ENCODE results near the gene CASZ1.

The CASZ1 gene

DNA sequence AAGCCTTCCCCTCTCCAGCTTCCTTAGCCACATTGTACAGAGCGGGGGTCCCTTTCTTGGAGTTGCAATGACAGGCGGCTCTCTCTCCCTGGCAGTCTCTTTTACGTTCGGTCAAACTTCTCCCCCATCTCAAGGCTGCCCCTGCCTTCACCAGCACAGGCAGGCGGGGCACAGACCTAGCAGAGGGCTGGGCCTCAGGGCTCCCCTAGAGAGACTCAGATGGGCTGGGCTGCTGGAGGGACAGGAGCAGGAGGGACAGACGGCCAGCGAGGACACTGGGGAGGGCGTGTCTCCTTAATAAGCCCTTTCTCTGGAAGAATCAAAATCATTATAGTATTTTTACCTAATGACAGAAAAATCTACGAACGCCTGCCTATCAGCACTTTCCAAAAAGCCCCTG is 79.6 kb downstream of the CASZ1 start:
- H3K27me3 ChIP-seq (ENCODE audit: control insufficient read depth in 1 of 2, insufficient read depth in 2 of 2, low read length in 2 of 2): no peaks in the 10 kb centered on the region
- H3K36me3 ChIP-seq (ENCODE audit: insufficient read depth, low read length): no peaks in the 10 kb centered on the region
- H3K4me3 ChIP-seq (ENCODE audit: low read depth in 1 of 2, low read length in 2 of 2): no peak overlapping the region
- H3K9ac ChIP-seq (ENCODE audit: low read length): no peak overlapping the region
- no peak overlapping the region for H3K27ac ChIP-seq (ENCODE audit: low read depth, low read length)
- peaks cover 20% of the 10 kb centered on the region for H3K4me1 ChIP-seq (ENCODE audit: insufficient read depth, low read length)
- H3K9me3 ChIP-seq (ENCODE audit: low read length): no peaks in the 10 kb centered on the region

DNA sequence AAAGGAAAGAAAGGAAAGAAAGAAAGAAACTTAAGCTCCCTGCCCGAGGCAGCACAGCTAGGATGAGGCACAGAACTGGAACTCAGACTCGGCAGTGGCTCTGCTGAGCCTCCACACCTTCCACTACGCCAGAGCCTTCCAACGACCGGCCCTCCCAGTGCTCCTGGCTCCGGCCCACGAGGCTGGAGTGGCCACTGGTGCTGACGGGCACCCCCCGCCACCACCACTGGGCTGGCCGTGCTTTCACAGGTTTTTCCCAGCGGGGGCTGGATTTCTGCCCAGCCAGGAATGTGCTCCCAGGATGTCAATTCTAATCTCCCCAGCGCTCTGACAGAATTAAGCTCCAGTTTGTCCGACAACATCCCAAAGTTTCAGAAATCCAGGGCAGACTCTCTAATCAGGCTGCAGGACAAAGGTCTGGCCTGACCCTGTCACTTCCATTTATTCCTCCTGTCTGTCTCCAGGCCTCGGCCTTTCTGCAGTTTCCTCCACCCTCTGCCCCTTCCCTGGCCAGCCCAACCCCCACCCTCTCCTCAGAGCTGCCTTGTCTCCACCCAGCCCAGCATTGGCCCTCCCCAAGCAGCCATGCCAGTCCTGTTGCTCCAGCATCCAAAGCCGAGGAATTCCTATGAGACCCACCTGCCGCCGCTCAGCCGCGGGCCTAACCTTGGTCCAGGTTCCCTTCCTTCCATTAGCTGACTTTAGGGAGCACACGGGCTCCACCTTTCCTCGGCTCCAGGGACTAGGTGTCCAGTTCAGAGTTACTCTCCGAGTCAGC is 81.9 kb downstream of the CASZ1 start:
- no peaks in the 10 kb centered on the region for H3K36me3 ChIP-seq (ENCODE audit: insufficient read depth, low read length)
- no peaks in the 10 kb centered on the region for H3K9me3 ChIP-seq (ENCODE audit: low read length)
- no peak overlapping the region for H3K9ac ChIP-seq (ENCODE audit: low read length)
- H3K4me1 ChIP-seq (ENCODE audit: insufficient read depth, low read length): peaks cover 29% of the 10 kb centered on the region
- H3K4me3 ChIP-seq (ENCODE audit: low read depth in 1 of 2, low read length in 2 of 2): no peak overlapping the region
- H3K27ac ChIP-seq (ENCODE audit: low read depth, low read length): peak overlapping the region; percentile 29
- H3K27me3 ChIP-seq (ENCODE audit: control insufficient read depth in 1 of 2, insufficient read depth in 2 of 2, low read length in 2 of 2): no peaks in the 10 kb centered on the region

DNA sequence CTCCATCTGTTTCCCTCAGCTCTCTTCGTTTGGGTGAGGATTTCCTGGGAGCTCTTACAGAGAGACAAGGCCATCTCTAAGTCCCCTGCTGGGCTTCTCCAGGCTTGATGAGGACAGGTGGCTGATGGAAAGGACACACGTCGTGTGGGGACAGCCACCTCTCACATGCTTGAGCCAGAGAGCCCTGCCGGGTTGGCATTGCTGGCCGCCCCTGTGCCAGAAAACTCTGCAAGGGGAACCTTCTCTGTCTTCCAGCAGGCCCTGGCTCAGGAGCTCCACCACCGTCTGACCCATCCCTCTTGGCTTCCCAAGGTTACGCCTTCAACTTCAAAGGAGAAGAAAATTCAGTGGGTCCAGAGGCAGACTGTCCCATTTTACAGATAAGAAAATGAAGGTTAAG is 82.8 kb downstream of the CASZ1 start:
- Histone ChIP-seq H3K9ac (ENCODE audit: low read length) (no peak overlapping the region), H3K4me1 (ENCODE audit: insufficient read depth, low read length) (peaks cover 35% of the 10 kb centered on the region), H3K36me3 (ENCODE audit: insufficient read depth, low read length) (no peaks in the 10 kb centered on the region), H3K9me3 (ENCODE audit: low read length) (no peaks in the 10 kb centered on the region), H3K4me3 (ENCODE audit: low read depth in 1 of 2, low read length in 2 of 2) (no peak overlapping the region), H3K27ac (ENCODE audit: low read depth, low read length) (peak overlapping the region; percentile 29), H3K27me3 (ENCODE audit: control insufficient read depth in 1 of 2, insufficient read depth in 2 of 2, low read length in 2 of 2) (no peaks in the 10 kb centered on the region)

DNA sequence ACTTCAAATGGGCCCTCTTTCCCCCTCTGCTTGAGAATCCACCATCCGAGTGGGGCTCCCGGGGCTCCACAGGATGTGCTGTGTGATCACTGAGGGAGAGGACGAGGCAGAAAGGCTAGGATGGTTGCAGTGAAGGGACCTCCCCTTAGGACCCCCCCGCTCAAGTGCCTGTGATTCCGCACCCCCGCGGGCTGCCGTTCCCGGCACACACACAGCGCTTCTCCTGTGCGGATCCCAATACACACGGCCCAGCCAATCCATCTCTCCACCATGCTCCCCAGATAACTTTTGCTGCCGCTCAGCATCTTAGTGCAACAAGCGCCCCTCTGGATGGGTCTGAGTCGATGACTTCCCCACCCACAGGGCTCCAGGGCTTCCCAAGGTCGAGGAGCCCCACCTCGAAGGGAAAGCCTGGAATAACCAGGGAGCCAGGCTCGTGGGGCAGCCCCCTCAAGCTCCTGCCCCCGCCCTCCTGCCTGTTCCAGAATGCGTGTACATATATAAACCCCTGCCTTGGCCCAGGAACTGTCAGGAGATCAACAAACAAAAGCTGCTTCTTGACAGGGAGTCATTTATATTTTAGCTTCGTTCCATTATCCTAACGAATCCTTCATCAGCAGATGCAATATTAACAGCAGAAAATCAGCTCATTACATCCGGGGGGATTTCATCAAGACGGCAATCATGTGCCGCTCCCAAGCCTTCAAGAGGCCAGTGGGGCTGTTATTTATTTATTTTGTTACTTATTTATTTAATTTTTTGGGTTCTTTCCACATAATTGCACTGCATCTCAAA is 83.7 kb downstream of the CASZ1 start:
- Histone ChIP-seq H3K4me3 (ENCODE audit: low read depth in 1 of 2, low read length in 2 of 2) (no peak overlapping the region), H3K27me3 (ENCODE audit: control insufficient read depth in 1 of 2, insufficient read depth in 2 of 2, low read length in 2 of 2) (no peaks in the 10 kb centered on the region), H3K9ac (ENCODE audit: low read length) (no peak overlapping the region), H3K9me3 (ENCODE audit: low read length) (no peaks in the 10 kb centered on the region), H3K27ac (ENCODE audit: low read depth, low read length) (no peak overlapping the region), H3K4me1 (ENCODE audit: insufficient read depth, low read length) (peaks cover 35% of the 10 kb centered on the region), H3K36me3 (ENCODE audit: insufficient read depth, low read length) (no peaks in the 10 kb centered on the region)

DNA sequence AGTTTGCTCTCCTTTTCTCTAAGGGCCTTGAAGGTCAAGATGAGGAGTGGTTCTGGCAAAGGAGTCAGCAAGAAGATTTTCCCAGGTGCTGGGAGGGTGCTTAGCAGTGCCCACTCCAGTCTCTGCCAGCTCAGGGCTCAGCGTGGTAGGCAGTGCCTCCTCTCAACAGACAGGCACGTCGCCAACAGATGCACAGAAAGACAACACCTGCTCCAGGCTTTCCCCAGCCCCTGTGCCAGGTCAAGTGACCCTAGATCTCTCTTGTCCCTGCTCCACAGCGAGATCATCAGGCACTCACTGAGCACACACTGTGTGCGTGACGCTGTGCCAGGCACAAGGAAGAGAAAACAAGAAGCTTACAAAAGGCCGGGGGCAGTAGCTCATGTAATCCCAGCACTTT is 86.0 kb downstream of the CASZ1 start:
- no peaks in the 10 kb centered on the region for H3K9me3 ChIP-seq (ENCODE audit: low read length)
- H3K4me3 ChIP-seq (ENCODE audit: low read depth in 1 of 2, low read length in 2 of 2): no peak overlapping the region
- no peaks in the 10 kb centered on the region for H3K27me3 ChIP-seq (ENCODE audit: control insufficient read depth in 1 of 2, insufficient read depth in 2 of 2, low read length in 2 of 2)
- H3K9ac ChIP-seq (ENCODE audit: low read length): no peak overlapping the region
- no peaks in the 10 kb centered on the region for H3K36me3 ChIP-seq (ENCODE audit: insufficient read depth, low read length)
- H3K4me1 ChIP-seq (ENCODE audit: insufficient read depth, low read length): peaks cover 35% of the 10 kb centered on the region
- no peak overlapping the region for H3K27ac ChIP-seq (ENCODE audit: low read depth, low read length)

DNA sequence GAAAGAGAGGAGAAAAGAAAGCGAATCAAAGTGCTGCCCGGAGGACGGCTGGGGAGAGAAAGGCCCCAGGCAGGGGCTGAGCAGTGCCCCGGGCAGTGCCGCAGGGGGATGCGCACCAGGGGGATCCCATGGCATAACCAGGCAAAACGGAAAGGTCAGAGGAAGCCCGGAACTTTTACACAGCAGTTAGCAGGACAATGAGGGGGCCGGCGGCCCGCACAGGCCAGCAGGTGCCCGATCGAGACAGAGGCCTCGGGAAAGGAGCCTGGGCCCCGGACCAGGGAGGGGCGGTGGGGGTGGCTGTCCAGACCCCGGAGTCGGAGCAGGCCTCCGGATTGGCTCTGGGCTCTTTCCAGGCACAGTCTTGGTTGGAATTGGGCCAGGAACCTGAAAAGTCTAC is 86.8 kb downstream of the CASZ1 start:
- no peaks in the 10 kb centered on the region for H3K9me3 ChIP-seq (ENCODE audit: low read length)
- H3K36me3 ChIP-seq (ENCODE audit: insufficient read depth, low read length): no peaks in the 10 kb centered on the region
- no peak overlapping the region for H3K4me3 ChIP-seq (ENCODE audit: low read depth in 1 of 2, low read length in 2 of 2)
- peaks cover 41% of the 10 kb centered on the region for H3K4me1 ChIP-seq (ENCODE audit: insufficient read depth, low read length)
- H3K27ac ChIP-seq (ENCODE audit: low read depth, low read length): peak overlapping the region; percentile 7
- H3K9ac ChIP-seq (ENCODE audit: low read length): no peak overlapping the region
- no peaks in the 10 kb centered on the region for H3K27me3 ChIP-seq (ENCODE audit: control insufficient read depth in 1 of 2, insufficient read depth in 2 of 2, low read length in 2 of 2)

DNA sequence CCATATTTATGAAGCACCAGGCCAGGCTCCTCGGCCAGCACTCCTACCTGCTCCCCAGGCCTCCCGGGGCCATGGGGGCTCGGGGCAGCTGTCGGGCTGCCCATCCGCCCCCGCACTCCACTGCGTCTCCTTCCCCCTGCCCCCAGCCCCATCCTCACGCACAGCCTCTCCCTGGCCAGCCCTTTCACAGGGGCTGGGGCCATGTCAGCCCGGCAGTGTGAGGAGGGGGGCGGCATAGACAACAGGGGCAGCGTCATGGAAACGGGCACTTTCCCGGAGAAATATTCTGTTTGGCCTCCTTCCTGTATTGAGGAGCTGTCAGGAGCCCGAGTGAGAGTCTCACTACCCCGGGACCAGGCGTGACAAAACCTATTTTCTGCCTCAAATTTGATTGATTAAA is 87.3 kb downstream of the CASZ1 start:
- Histone ChIP-seq H3K27me3 (ENCODE audit: control insufficient read depth in 1 of 2, insufficient read depth in 2 of 2, low read length in 2 of 2) (no peaks in the 10 kb centered on the region), H3K4me1 (ENCODE audit: insufficient read depth, low read length) (peaks cover 41% of the 10 kb centered on the region), H3K27ac (ENCODE audit: low read depth, low read length) (no peak overlapping the region), H3K36me3 (ENCODE audit: insufficient read depth, low read length) (no peaks in the 10 kb centered on the region), H3K9ac (ENCODE audit: low read length) (no peak overlapping the region), H3K9me3 (ENCODE audit: low read length) (no peaks in the 10 kb centered on the region), H3K4me3 (ENCODE audit: low read depth in 1 of 2, low read length in 2 of 2) (no peak overlapping the region)

DNA sequence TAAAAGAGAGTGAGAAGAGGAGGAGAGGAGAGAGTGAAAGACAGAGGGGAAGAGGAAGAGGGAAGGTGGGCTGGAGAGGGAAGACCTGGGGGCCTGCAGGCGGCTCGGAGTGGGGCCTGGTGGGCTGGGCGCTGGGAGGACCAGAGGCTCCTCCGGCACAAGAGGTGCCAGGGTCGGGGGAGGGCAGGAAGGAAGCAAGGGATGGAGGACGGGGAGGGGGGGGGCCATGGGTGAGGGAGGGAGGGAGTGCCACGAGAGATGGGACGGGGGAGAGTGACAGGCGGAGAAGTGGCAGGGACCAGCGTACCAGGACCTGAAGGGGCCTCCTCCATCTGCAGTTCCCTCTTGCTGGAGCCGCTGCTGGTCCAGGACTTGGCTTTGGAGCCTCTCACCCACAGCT is 87.7 kb downstream of the CASZ1 start:
- H3K4me3 ChIP-seq (ENCODE audit: low read depth in 1 of 2, low read length in 2 of 2): no peak overlapping the region
- peaks cover 41% of the 10 kb centered on the region for H3K4me1 ChIP-seq (ENCODE audit: insufficient read depth, low read length)
- no peak overlapping the region for H3K9ac ChIP-seq (ENCODE audit: low read length)
- H3K9me3 ChIP-seq (ENCODE audit: low read length): no peaks in the 10 kb centered on the region
- H3K36me3 ChIP-seq (ENCODE audit: insufficient read depth, low read length): no peaks in the 10 kb centered on the region
- no peak overlapping the region for H3K27ac ChIP-seq (ENCODE audit: low read depth, low read length)
- H3K27me3 ChIP-seq (ENCODE audit: control insufficient read depth in 1 of 2, insufficient read depth in 2 of 2, low read length in 2 of 2): no peaks in the 10 kb centered on the region

DNA sequence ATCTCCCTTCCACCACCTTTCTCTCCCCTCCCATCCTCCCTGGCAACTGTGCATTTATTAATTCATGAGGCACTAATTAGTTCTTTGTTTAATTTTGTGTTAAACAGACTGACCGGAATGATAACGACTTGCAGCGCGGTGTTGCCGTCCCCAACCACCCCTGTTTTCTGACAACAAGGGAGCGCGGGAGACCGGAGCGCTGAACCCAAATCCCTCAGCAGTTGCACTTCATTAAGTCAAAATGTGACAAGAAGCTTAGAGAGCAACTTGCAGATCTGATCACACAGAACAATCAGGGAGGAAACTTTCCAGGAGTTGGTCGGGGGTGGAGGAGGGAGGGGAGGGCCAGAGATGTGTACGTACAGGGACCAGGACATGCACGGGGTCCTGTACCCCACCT is 89.2 kb downstream of the CASZ1 start:
- Histone ChIP-seq H3K4me3 (ENCODE audit: low read depth in 1 of 2, low read length in 2 of 2) (no peak overlapping the region), H3K36me3 (ENCODE audit: insufficient read depth, low read length) (no peaks in the 10 kb centered on the region), H3K27ac (ENCODE audit: low read depth, low read length) (no peak overlapping the region), H3K4me1 (ENCODE audit: insufficient read depth, low read length) (peaks cover 30% of the 10 kb centered on the region), H3K27me3 (ENCODE audit: control insufficient read depth in 1 of 2, insufficient read depth in 2 of 2, low read length in 2 of 2) (no peaks in the 10 kb centered on the region), H3K9ac (ENCODE audit: low read length) (no peak overlapping the region), H3K9me3 (ENCODE audit: low read length) (no peaks in the 10 kb centered on the region)

DNA sequence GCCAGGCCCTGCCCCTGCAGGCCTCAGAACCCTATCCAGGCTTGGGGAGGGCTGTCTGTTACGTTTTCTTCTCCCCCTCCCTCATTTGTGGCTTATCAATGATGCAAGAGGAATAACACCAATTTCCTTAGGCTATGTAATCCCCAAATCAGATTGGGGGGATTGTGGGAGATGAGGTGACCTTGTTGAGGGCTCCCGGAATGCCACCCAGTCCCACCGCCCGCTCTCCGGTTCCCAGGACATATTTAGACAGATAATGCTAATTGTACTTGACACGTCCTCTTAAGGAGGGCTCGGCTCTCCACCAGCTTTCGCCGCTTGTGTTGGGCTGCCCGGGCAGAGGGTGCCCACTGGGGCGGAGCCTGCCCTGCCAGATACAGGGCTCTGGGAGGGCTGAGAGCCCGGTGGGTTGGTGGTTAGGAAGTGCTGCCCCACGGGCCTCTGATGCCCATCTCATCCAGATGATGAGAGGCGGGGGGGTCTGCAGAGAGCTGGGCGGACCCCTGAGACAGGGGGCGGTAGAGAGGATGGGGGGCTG is 90.0 kb downstream of the CASZ1 start:
- Histone ChIP-seq H3K4me3 (ENCODE audit: low read depth in 1 of 2, low read length in 2 of 2) (no peak overlapping the region), H3K9ac (ENCODE audit: low read length) (no peak overlapping the region), H3K9me3 (ENCODE audit: low read length) (no peaks in the 10 kb centered on the region), H3K27ac (ENCODE audit: low read depth, low read length) (no peak overlapping the region), H3K27me3 (ENCODE audit: control insufficient read depth in 1 of 2, insufficient read depth in 2 of 2, low read length in 2 of 2) (no peaks in the 10 kb centered on the region), H3K4me1 (ENCODE audit: insufficient read depth, low read length) (peaks cover 30% of the 10 kb centered on the region), H3K36me3 (ENCODE audit: insufficient read depth, low read length) (no peaks in the 10 kb centered on the region)

DNA sequence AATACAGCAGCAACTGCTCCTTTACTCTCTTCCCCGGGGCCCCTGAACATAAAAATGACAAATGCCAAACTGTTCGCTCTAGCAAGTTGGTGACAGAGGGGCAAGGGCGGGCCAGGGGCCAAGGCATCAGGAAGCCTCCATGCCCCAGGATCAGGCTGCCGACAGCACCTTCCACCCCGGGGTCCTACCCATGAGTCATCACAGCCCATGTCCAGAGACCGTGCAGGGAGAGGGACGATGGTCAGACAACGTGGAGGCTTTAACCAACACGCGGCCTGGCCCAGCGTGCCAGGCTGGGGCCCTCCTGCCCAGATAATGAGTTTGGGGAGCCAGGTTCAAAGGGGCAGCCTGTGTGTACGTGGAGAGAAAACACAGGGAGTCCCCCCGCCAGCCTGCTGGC is 90.5 kb downstream of the CASZ1 start:
- Histone ChIP-seq H3K36me3 (ENCODE audit: insufficient read depth, low read length) (no peaks in the 10 kb centered on the region), H3K4me1 (ENCODE audit: insufficient read depth, low read length) (peaks cover 30% of the 10 kb centered on the region), H3K9ac (ENCODE audit: low read length) (no peak overlapping the region), H3K9me3 (ENCODE audit: low read length) (no peaks in the 10 kb centered on the region), H3K4me3 (ENCODE audit: low read depth in 1 of 2, low read length in 2 of 2) (no peak overlapping the region), H3K27ac (ENCODE audit: low read depth, low read length) (no peak overlapping the region), H3K27me3 (ENCODE audit: control insufficient read depth in 1 of 2, insufficient read depth in 2 of 2, low read length in 2 of 2) (no peaks in the 10 kb centered on the region)

All from muscle layer of colon (tissue), 2 donors.